DLD1 (cell line): ENCODE results near the gene CCL5.

Experiments used
- in situ Hi-C: cut with HindIII; loops from 2 replicates; pipeline ENCODE4 v1.10.0; 2017; ENCODE audit warnings: low sequenced_read_pairs

Gene CCL5

GRCh38 chr17:35879773-35880654 is at the start of gene CCL5:
TSS of gene CCL5 (minus strand) at chr17:35880360.
- in situ Hi-C loops: no loop called here

GRCh38 chr17:35927714-35928113 is 47.6 kb upstream of the CCL5 start:
- in situ Hi-C loops: no loop called here

- in situ Hi-C loops: no loop called here
Observed at GRCh38 chr17:35923609-35924114, 43.5 kb upstream of the CCL5 start.

GRCh38 chr17:35920229-35920628 is 40.1 kb upstream of the CCL5 start:
- in situ Hi-C loops: no loop called here

GRCh38 chr17:35918665-35919064 is 38.5 kb upstream of the CCL5 start:
- in situ Hi-C loops: no loop called here

- in situ Hi-C loops: no loop called here
Observed at GRCh38 chr17:35917519-35918213, 37.5 kb upstream of the CCL5 start.

- in situ Hi-C loops: no loop called here
Observed at GRCh38 chr17:35915153-35915964, 35.2 kb upstream of the CCL5 start.

GRCh38 chr17:35914354-35914753 is 34.2 kb upstream of the CCL5 start:
- in situ Hi-C loops: no loop called here

GRCh38 chr17:35913609-35914008 is 33.4 kb upstream of the CCL5 start:
- in situ Hi-C loops: no loop called here

GRCh38 chr17:35912942-35913341 is 32.8 kb upstream of the CCL5 start:
- in situ Hi-C loops: no loop called here

GRCh38 chr17:35912339-35912912 is 32.3 kb upstream of the CCL5 start:
- in situ Hi-C loops: no loop called here

- in situ Hi-C loops: no loop called here
Observed at GRCh38 chr17:35909408-35909807, 29.2 kb upstream of the CCL5 start.

- in situ Hi-C loops: no loop called here
Observed at GRCh38 chr17:35907691-35908090, 27.5 kb upstream of the CCL5 start.

GRCh38 chr17:35906926-35907637 is 26.9 kb upstream of the CCL5 start:
- in situ Hi-C loops: no loop called here

- in situ Hi-C loops: no loop called here
Observed at GRCh38 chr17:35906191-35906925, 26.2 kb upstream of the CCL5 start.

GRCh38 chr17:35903451-35903850 is 23.3 kb upstream of the CCL5 start:
- in situ Hi-C loops: no loop called here

- in situ Hi-C loops: no loop called here
Observed at GRCh38 chr17:35901631-35902175, 21.5 kb upstream of the CCL5 start.

- in situ Hi-C loops: no loop called here
Observed at GRCh38 chr17:35900708-35901480, 20.7 kb upstream of the CCL5 start.
